Activated naive CD4-positive, alpha-beta T cell treated with anti-CD3 and anti-CD28 coated beads, Interleukin-2, amount 50 U/mL, for 24 hours (primary cell): ENCODE results near the gene DNAJC3.
"Not testable (repeated sequence)": the region's sequence is repeated elsewhere in the genome, so short reads cannot be mapped to it uniquely, and the experiment has no call there.

Source experiments
- H3K27ac Mint-ChIP-seq: one replicate; pipeline ENCODE4 v1.8.0; 2021; ENCODE audit warnings: mild to moderate bottlenecking, mixed read lengths
- H3K27me3 Mint-ChIP-seq: one replicate; pipeline ENCODE4 v1.8.0; 2021; ENCODE audit warnings: mixed read lengths
- H3K36me3 Mint-ChIP-seq: one replicate; pipeline ENCODE4 v1.8.0; 2021; ENCODE audit warnings: mixed read lengths
- H3K4me1 Mint-ChIP-seq: one replicate; pipeline ENCODE4 v1.8.0; 2021; ENCODE audit warnings: mixed read lengths
- H3K4me3 Mint-ChIP-seq: one replicate; pipeline ENCODE4 v1.8.0; 2021; ENCODE audit warnings: mild to moderate bottlenecking, mixed read lengths
- H3K9me3 Mint-ChIP-seq: one replicate; pipeline ENCODE4 v1.8.0; 2021; ENCODE audit warnings: mixed read lengths

DNAJC3 gene

DNA sequence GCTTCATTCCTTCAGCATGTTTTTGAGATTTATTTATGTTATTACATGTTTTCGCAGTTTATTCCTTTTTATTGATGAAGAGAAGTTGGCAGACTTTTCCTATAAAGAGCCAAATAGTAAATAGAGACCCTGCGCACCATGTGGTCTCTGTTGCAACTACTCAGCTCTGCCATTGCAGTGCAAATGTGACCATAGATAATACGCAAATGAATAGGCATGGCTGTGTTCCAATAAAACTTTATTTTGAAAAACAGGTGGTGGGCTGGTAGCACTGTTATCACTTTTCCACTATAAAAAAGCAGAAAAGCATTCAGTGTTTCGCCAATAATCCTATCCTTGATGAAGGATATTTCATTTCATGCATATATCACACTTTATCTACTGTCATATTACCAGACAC is 95.0 kb downstream of the DNAJC3 start:
- Mint-ChIP-seq H3K36me3 (peaks cover 20% of the 10 kb centered on the region), H3K4me3 (no peak overlapping the region), H3K9me3 (no peaks in the 10 kb centered on the region), H3K4me1 (peaks cover 15% of the 10 kb centered on the region), H3K27ac (no peak overlapping the region), H3K27me3 (no peaks in the 10 kb centered on the region)

GRCh38 chr13:95779522-95779921 is 102.6 kb downstream of the DNAJC3 start:
- H3K27ac Mint-ChIP-seq: no peak overlapping the region
- no peak overlapping the region for H3K4me3 Mint-ChIP-seq
- H3K4me1 Mint-ChIP-seq: peaks cover 1% of the 10 kb centered on the region
- H3K27me3 Mint-ChIP-seq: no peaks in the 10 kb centered on the region
- no peaks in the 10 kb centered on the region for H3K9me3 Mint-ChIP-seq
- H3K36me3 Mint-ChIP-seq: peaks cover 26% of the 10 kb centered on the region

- Mint-ChIP-seq H3K27ac (no peak overlapping the region), H3K9me3 (no peaks in the 10 kb centered on the region), H3K4me1 (no peaks in the 10 kb centered on the region), H3K27me3 (no peaks in the 10 kb centered on the region), H3K4me3 (no peak overlapping the region), H3K36me3 (peaks cover 27% of the 10 kb centered on the region)
Measured at GRCh38 chr13:95781016-95781415, 104.1 kb downstream of the DNAJC3 start.

DNA sequence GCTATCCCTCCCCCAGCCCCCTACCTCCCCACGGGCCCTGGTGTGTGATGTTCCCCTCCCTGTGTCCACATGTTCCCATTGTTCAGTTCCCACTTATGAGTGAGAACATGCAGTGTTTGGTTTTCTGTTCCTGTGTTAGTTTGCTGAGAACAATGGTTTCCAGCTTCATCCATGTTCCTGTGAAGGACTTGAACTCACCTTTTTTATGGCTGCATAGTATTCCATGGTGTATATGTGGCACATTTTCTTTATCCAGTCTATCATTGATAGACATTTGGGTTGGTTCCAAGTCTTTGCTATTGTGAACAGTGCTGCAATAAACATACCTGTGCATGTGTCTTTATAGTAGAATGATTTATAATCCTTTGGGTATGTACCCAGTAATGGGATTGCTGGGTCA is 105.0 kb downstream of the DNAJC3 start:
- H3K27ac Mint-ChIP-seq, H3K4me1 Mint-ChIP-seq, H3K27me3 Mint-ChIP-seq, H3K4me3 Mint-ChIP-seq, H3K9me3 Mint-ChIP-seq: not testable (repeated sequence)
- H3K36me3 Mint-ChIP-seq: peaks cover 28% of the 10 kb centered on the region

- H3K27me3 Mint-ChIP-seq: no peaks in the 10 kb centered on the region
- H3K4me3 Mint-ChIP-seq: no peak overlapping the region
- peaks cover 37% of the 10 kb centered on the region for H3K36me3 Mint-ChIP-seq
- H3K9me3 Mint-ChIP-seq: no peaks in the 10 kb centered on the region
- H3K27ac Mint-ChIP-seq: no peak overlapping the region
- no peaks in the 10 kb centered on the region for H3K4me1 Mint-ChIP-seq
Measured at GRCh38 chr13:95783747-95784146, 106.8 kb downstream of the DNAJC3 start.

GRCh38 chr13:95784161-95784899 is 107.4 kb downstream of the DNAJC3 start:
- H3K27me3 Mint-ChIP-seq: no peaks in the 10 kb centered on the region
- H3K27ac Mint-ChIP-seq: no peak overlapping the region
- H3K4me1 Mint-ChIP-seq: no peaks in the 10 kb centered on the region
- no peak overlapping the region for H3K4me3 Mint-ChIP-seq
- peaks cover 43% of the 10 kb centered on the region for H3K36me3 Mint-ChIP-seq
- no peaks in the 10 kb centered on the region for H3K9me3 Mint-ChIP-seq

DNA sequence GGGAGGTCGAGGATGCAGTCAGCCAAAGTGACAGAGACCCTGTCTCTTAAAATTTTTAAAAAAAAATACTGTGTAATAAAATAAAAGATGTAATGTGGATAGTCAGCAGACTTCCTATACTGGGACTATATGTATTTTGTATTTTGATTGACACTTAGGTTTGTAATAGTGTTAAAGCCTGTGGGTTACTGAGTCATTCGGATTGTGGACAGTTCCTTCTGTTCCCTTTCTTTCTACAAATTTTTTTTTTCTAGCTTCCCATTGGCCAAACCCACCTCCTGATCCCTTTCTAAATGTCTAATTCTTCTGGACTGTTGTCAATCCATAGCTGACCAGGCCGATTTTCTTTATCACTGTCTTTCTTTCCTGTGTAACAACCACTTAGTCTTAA is 108.0 kb downstream of the DNAJC3 start:
- Mint-ChIP-seq H3K4me3 (no peak overlapping the region), H3K36me3 (peaks cover 46% of the 10 kb centered on the region), H3K27ac (no peak overlapping the region), H3K27me3 (no peaks in the 10 kb centered on the region), H3K4me1 (no peaks in the 10 kb centered on the region), H3K9me3 (no peaks in the 10 kb centered on the region)

DNA sequence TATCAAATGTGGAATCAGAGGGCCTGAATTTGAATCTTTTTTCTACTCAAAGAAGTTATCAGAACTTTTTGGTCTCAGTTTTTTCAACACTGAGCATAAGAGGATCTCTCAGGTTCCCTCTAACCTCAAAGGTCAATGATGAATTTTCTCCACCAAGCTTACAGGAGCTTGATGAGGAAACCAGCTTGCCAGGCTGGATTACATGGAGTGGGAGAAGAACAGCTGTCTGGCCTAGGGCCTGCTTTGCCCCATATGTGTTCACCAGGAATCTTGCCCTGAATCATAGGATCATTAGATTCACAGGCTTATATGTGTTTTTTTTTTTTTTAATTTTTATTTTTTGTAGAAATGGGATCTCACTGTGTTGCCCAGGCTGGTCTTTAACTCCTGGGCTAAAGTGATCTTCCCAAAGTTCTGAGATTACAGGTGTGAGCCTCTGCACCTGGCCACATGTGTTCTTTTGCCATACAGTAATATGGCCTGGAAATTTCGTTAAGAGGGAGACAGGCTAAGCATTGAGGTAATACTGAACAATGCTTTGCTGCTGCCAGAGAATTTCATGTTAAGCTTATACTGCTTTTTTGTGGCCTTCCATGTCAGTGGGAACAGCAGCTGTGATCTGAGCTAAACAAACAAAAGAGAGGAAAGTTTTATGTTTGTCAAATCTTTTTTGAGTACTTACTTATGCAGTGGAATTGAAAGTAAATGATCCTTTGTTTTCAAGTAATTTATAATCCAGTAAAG is 110.6 kb downstream of the DNAJC3 start:
- H3K27me3 Mint-ChIP-seq: no peaks in the 10 kb centered on the region
- H3K27ac Mint-ChIP-seq: no peak overlapping the region
- H3K4me3 Mint-ChIP-seq: no peak overlapping the region
- H3K4me1 Mint-ChIP-seq: no peaks in the 10 kb centered on the region
- no peaks in the 10 kb centered on the region for H3K9me3 Mint-ChIP-seq
- peaks cover 51% of the 10 kb centered on the region for H3K36me3 Mint-ChIP-seq

GRCh38 chr13:95788100-95788463 is 111.1 kb downstream of the DNAJC3 start:
- H3K27ac Mint-ChIP-seq: no peak overlapping the region
- no peaks in the 10 kb centered on the region for H3K27me3 Mint-ChIP-seq
- H3K4me3 Mint-ChIP-seq: no peak overlapping the region
- no peaks in the 10 kb centered on the region for H3K9me3 Mint-ChIP-seq
- H3K36me3 Mint-ChIP-seq: peaks cover 48% of the 10 kb centered on the region
- no peaks in the 10 kb centered on the region for H3K4me1 Mint-ChIP-seq

DNA sequence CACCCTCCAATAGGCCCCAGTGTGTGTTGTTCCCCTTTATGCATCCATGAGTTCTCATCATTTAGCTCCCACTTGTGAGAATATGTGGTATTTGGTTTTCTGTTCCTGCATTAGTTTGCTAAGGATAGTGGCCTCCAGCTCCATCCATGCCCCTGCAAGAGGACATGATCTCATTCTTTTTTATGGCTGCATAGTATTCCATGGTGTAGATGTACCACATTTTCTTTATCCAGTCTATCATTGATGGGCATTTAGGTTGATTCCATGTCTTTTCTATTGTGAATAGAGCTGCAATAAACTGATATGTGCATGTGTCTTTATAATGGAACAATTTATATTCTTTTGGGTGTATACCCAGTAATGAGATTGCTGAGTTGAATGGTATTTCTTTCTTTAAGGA is 112.4 kb downstream of the DNAJC3 start:
- peaks cover 46% of the 10 kb centered on the region for H3K36me3 Mint-ChIP-seq
- not testable (repeated sequence) for H3K27ac Mint-ChIP-seq, H3K4me3 Mint-ChIP-seq, H3K9me3 Mint-ChIP-seq, H3K4me1 Mint-ChIP-seq, H3K27me3 Mint-ChIP-seq

DNA sequence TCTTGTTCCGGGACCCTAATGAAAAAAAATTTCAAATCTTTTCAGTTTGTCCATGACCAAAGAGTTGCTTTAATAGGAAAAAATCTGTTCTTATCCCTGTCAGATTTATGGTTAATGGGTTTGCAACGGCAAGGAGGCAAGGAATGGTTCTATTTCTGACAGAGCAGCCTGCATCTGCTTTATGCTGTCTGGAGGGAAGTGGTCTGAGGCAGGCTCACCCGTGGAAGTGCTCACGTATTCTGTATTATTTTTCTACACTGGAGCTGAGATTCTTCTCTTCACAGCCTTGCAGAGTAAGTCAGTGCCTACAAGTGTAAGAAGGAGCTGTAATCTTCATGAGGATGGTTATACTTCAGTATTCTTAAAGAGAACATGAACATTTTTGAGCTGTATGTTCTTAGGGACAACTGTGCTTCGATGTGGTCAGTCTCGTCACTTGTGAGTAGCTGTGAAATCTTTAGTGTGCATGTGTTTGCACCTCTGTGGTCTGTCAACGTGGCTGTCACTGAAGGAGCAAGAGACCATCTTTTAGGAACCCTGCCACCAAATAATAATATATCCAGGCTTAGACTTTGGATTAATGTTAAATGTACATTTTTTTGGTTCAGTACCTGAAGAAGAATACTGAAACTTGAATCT is 114.3 kb downstream of the DNAJC3 start:
- Mint-ChIP-seq H3K4me1 (no peaks in the 10 kb centered on the region), H3K27me3 (no peaks in the 10 kb centered on the region), H3K36me3 (peaks cover 42% of the 10 kb centered on the region), H3K9me3 (no peaks in the 10 kb centered on the region), H3K27ac (no peak overlapping the region), H3K4me3 (no peak overlapping the region)

GRCh38 chr13:95793018-95793555 is 116.1 kb downstream of the DNAJC3 start:
- Mint-ChIP-seq H3K4me3 (no peak overlapping the region), H3K4me1 (no peaks in the 10 kb centered on the region), H3K27ac (no peak overlapping the region), H3K27me3 (no peaks in the 10 kb centered on the region), H3K36me3 (peaks cover 31% of the 10 kb centered on the region), H3K9me3 (no peaks in the 10 kb centered on the region)

GRCh38 chr13:95793781-95794180 is 116.8 kb downstream of the DNAJC3 start:
- Mint-ChIP-seq H3K4me3 (no peak overlapping the region), H3K9me3 (no peaks in the 10 kb centered on the region), H3K36me3 (peaks cover 24% of the 10 kb centered on the region), H3K4me1 (no peaks in the 10 kb centered on the region), H3K27ac (no peak overlapping the region), H3K27me3 (no peaks in the 10 kb centered on the region)

- Mint-ChIP-seq H3K27me3 (no peaks in the 10 kb centered on the region), H3K4me3 (no peak overlapping the region), H3K36me3 (peaks cover 11% of the 10 kb centered on the region), H3K27ac (no peak overlapping the region), H3K4me1 (no peaks in the 10 kb centered on the region), H3K9me3 (no peaks in the 10 kb centered on the region)
Measured at GRCh38 chr13:95797016-95797415, 120.1 kb downstream of the DNAJC3 start.

- H3K9me3 Mint-ChIP-seq: peaks cover 4% of the 10 kb centered on the region
- H3K4me1 Mint-ChIP-seq: no peaks in the 10 kb centered on the region
- H3K36me3 Mint-ChIP-seq: no peaks in the 10 kb centered on the region
- H3K27ac Mint-ChIP-seq: no peak overlapping the region
- H3K27me3 Mint-ChIP-seq: peaks cover 11% of the 10 kb centered on the region
- H3K4me3 Mint-ChIP-seq: no peak overlapping the region
Measured at GRCh38 chr13:95800436-95800835, 123.5 kb downstream of the DNAJC3 start.

GRCh38 chr13:95801825-95802224 is 124.9 kb downstream of the DNAJC3 start:
- Mint-ChIP-seq H3K36me3 (no peaks in the 10 kb centered on the region), H3K27ac (no peak overlapping the region), H3K4me1 (no peaks in the 10 kb centered on the region), H3K27me3 (peaks cover 13% of the 10 kb centered on the region), H3K4me3 (no peak overlapping the region), H3K9me3 (peaks cover 13% of the 10 kb centered on the region)
